ENCODE data around the gene DBI.
A peak's percentile ranks its signal among the peaks of the same experiment; 100 is the strongest.

The DBI gene

GRCh38 chr2:119366649-119367471 lies at the start of gene DBI, which contains the start of gene C2orf76:
TSS of gene DBI (plus strand) at chr2:119366977. CDS start at chr2:119367052, 75 bp downstream.
TSS of gene C2orf76 (minus strand) at chr2:119366834. CDS start at chr2:119339959, 26,875 bp downstream.
- DNase-seq = peak; percentile 96

GRCh38 chr2:119317554-119317953 lies 49.2 kb upstream of the DBI start:
- no peak for DNase-seq

GRCh38 chr2:119319593-119319992 lies 47.2 kb upstream of the DBI start:
- DNase-seq = no peak

GRCh38 chr2:119323459-119323858 lies 43.3 kb upstream of the DBI start:
- no peak for DNase-seq

- no peak for DNase-seq
Measured at GRCh38 chr2:119324685-119325270, 42.0 kb upstream of the DBI start.

GRCh38 chr2:119326938-119327337 lies 39.8 kb upstream of the DBI start:
- DNase-seq = no peak

GRCh38 chr2:119327431-119327830 lies 39.3 kb upstream of the DBI start:
- DNase-seq = no peak

- no peak for DNase-seq
Measured at GRCh38 chr2:119332953-119333352, 33.8 kb upstream of the DBI start.

- no peak for DNase-seq
Measured at GRCh38 chr2:119333360-119333759, 33.4 kb upstream of the DBI start.

GRCh38 chr2:119333833-119334232 lies 32.9 kb upstream of the DBI start:
- no peak for DNase-seq

GRCh38 chr2:119337749-119338148 lies 29.0 kb upstream of the DBI start:
- DNase-seq = no peak

- DNase-seq = no peak
Measured at GRCh38 chr2:119338272-119338671, 28.5 kb upstream of the DBI start.

GRCh38 chr2:119338826-119339561 lies 27.8 kb upstream of the DBI start:
- no peak for DNase-seq

GRCh38 chr2:119339562-119339923 lies 27.2 kb upstream of the DBI start:
- DNase-seq = no peak

- DNase-seq = no peak
Measured at GRCh38 chr2:119341684-119342083, 25.1 kb upstream of the DBI start.

- DNase-seq = no peak
Measured at GRCh38 chr2:119349289-119349688, 17.5 kb upstream of the DBI start.

- no peak for DNase-seq
Measured at GRCh38 chr2:119350311-119350998, 16.3 kb upstream of the DBI start.

- DNase-seq = no peak
Measured at GRCh38 chr2:119352357-119352756, 14.4 kb upstream of the DBI start.

- DNase-seq = no peak
Measured at GRCh38 chr2:119354860-119355259, 11.9 kb upstream of the DBI start.

GRCh38 chr2:119359774-119360173 lies 7.0 kb upstream of the DBI start:
- no peak for DNase-seq

GRCh38 chr2:119360423-119360966 lies 6.3 kb upstream of the DBI start:
- DNase-seq = no peak

GRCh38 chr2:119364798-119365197 lies 2.0 kb upstream of the DBI start:
- DNase-seq = no peak

- DNase-seq = no peak
Measured at GRCh38 chr2:119365436-119365835, 1.3 kb upstream of the DBI start.

Measured in NCI-H345 (cell line).